Stimulated activated CD4-positive, alpha-beta T cell treated with anti-CD3 and anti-CD28 coated beads, Interleukin-4, amount 100 ng/mL, for 4 hours (primary cell): Measurements from ENCODE around the gene CHPF2.

Experiments
- DNase-seq, 2 experiments: peaks; one replicate each; pipeline ENCODE4 v3.0.0-alpha.2; 2020

CHPF2 gene

DNA sequence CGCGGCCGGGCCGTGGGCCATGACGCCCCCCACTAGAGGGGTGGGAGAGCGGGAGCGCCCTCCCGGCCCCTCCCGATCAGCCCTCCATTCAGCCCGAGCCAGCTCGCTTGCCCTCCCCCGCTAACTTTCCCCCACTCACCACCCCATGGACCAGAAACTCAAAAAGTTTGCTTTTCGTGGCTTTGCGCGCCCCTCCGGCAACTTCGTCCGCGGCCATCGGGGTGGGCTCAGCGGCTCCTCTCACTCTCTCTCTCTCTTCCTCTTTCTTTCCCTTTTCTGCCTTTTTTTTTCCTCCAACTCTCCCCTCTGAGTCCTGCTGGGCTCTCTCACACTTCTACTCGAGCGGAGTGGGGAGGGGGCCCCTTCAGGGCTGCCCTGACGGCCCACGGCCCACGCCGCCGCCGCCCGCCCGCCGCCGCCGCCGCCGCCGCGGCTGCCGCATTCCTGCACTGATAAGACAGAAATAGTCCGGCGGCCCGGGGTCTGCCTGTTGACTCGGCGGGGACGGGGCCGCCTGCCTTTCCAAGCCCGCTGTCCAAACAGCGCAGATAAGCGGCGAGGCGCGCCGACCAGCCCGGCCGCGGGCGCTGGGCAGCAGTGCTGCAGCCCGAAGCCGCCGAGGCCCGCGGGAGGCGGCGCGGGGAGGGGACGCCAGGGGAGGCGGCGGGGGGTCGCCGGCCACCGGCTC lies 16.2 kb downstream of the CHPF2 start, which contains the start of gene SMARCD3:
SMARCD3 (minus strand) TSS at position 349 of the 688 bp plus-strand sequence; CDS start at position 217, 132 bp downstream.
- DNase-seq = peak; percentile 31 to 41

DNA sequence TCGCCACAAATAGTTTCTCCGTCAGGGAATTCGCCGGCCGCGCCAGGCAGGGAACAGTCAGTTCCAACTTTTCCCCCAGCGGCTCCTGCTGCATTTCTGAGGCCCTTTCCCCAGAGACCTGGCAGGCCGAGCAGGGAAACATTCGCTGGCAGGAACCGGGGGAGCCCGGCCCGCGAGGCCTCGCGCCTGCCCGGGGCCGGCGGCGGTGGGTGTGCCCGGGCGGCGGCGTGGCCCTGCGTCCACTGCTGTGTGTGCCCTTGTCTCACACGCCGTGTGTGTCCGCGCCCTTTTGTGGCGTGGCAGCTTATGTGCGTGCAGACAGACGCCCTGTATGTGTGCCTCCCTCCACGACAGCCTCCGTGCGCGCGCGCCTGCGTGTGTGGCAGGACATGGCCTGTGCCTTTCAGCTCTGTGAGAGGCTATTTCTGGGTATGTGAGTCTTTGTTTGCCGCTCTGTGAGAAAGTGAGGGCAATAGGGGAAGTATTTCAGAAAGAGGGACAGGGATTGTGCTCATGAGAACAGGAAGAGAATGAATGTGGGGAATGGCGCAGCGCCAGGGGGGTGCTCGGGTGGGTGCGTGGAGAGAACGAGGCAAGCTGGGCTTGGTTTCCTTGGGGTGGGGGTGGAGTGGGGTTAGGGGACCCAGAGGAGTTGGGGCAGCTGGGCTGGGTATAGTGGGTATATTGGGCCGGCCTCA lies 16.9 kb downstream of the CHPF2 start:
- peak in 1 of 2 experiments; percentile 40 for DNase-seq

DNA sequence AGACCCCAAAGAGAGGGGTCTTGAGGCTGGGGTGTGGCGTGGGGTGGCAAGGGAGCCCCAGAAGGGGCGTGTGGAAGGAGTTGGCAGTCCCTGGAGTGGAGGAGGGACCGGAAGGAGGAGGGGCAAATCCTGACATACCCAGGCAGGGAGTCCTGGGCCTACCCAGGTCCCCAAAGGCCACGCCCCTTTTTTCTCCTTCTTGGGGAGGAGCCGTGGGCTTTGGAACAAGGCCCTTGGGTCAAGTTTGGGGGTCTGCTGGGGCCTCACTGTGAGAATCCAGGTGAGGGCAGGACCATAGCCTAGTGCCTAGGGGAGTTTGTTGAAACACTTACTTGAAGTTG lies 17.4 kb downstream of the CHPF2 start:
- no peak for DNase-seq

DNA sequence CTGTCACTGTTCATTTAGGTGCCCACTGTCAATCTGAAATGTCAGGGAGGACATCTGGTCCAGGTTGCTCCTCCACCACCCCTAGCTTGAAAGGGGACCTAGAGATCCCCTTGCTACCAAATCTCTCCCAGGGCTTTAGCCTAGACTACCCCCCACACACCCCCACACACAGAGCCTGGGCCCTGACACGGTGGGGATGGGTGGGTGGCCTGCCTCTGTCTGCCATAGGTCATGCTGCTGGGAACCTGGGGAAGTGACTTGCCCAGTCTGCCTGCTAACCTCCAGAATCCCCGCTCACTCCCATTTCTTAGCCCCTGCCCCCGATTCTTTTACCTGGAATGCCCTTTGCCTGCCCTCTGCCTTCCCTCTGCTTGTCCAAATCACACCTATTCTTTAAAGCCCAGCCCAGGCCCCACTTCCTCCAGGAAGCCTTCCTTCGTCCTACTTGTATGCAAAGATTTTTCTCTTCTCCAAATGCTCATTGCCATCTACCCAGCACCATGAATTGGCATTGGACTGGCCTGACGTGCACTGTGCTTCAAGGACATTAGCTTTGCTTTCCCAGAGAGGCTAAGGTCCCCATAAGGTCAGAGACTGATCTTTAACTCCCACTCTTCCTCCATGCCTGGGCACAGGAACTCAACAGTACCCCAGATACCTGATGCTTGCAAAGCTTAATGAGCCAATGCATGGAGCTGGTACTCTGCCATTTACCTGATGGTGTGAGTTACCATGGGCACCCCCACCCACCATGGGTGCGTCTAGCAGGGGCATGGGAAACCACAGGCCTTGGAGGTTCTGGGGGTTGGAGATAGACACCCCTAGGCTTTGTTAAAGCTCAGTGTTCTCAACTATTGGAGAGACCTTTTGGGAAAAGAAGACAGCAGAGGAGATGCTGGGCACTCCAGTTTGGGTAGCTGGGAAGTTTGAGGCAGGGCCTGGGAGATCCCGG lies 18.2 kb downstream of the CHPF2 start:
- DNase-seq = no peak

DNA sequence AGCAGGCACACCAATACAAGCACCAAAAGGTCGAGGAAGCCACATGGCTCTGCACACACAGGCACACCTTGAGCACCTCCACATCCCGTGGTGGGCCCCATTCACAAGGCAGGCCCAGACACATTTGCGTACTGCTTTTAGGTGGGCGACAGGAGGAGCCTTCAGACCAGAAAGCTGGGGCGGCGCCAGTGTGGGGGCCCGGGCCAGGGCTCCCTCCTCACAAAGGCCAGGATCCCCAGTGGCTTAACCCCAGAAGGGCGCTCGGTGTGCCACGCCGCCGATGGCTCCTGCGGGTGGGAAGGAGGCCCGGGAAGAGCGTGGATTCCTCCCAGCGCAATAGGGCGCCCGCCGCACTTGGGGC lies 19.0 kb downstream of the CHPF2 start:
- no peak for DNase-seq

DNA sequence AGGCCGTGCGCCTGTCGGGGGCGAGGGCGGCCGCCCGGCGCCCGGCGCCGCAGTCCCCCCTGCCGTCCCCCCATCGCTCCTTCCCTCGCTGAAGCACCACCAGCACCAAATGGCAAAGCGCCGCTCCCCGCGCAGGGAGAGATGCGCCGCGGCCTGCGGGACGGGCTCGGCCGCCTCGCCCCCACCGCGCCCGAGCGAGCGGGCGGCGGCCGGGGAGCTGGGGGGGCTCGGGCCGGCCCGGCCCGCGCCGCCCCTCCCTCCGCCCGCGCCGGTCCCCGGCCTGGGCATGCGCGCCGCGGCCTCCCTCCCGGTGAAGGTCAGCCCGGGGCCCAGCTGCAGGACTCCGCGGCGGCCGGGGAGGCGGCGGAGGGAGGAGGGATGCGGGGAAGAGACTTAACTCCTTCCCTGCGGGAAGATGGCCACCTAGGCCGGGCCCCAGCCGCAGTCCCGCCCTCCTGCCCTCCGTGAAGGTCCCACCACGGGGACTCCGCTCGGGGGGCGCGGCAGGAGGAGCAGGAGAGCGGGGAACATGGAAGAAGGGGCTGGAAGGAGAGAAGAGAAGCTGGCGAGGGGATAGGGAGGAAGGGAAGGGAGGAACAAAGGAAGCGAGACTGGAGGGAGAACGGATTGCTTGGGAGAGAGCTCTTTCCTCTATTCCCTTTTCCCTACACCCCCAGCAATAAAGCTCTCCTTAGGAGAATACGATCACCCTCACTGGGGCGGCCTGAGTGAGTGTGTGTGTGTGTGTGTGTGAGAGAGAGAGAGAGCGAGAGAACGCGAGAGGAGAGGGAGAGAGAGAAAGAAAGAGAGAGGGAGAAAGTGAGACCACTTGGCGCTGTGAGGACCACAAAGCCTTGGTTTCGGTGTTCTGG lies 19.6 kb downstream of the CHPF2 start:
- no peak for DNase-seq

DNA sequence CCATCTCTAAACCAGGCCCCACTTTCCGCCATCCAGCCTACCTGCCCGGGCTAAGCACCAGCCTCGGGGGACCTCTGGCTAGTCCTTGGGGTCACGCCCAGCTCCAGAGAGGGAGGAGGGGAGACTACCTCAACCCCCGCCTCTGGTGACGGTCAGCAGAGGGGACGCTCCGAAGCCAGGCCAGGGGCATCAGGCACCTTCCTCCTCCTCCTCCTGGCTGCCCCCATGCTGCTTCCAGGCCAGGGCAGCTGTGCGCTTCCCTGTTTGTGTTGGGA lies 20.2 kb downstream of the CHPF2 start:
- no peak for DNase-seq

DNA sequence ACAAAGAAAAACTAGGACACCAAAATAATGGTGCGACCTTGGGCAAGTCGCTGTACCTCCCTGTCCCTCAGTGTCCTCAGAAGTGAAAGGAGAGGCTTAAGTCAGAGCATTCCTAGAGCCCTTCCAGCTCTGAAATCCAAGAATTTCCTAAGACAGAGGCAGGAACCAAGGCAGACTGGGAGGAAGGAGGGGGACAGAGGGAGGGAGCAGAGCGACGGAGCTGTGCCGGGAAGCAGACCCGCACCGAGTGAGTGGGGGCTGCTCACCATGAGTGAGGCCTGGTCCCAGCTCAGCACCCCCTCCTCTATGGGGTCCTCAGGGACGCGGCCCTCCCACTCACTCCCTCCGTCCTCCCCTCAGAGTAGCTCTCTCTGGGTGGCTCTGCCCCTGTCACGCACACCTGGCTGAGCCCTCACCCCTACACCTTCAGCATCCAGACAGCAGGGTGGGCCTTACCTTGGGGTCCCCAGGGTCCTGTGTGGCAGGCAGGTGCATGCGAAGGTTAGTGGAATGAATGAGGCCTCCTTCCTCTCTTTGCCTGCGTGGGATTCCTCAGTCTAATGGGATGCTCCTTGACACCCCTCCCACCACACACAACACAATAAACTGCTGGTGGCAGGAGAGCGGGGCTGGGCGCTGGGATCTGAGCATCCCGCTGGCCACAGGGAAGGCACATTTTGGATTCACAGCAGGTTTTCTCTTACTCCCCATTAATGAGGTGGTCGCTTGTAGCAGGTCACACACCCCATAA lies 20.9 kb downstream of the CHPF2 start:
- DNase-seq = no peak

DNA sequence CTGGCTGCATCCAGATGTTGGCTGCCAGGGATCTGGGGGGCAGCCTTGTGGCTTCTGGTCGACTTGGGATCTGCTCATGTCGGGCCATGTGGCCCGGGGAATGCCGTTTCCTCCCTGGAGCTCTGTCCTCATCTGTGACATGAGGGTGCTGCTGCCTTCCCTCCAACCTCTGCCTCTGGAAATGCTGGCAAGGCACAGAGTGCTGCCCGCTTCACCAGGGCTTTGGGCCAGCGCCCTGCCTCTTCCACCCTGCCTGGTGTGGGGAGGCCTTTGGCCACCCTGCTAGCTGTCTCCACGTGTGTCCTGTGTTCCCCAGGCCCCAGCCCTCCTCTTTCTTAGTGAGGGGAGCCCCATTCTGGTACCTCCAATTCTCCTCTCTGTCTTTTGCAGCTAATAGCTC lies 22.0 kb downstream of the CHPF2 start:
- DNase-seq = no peak

DNA sequence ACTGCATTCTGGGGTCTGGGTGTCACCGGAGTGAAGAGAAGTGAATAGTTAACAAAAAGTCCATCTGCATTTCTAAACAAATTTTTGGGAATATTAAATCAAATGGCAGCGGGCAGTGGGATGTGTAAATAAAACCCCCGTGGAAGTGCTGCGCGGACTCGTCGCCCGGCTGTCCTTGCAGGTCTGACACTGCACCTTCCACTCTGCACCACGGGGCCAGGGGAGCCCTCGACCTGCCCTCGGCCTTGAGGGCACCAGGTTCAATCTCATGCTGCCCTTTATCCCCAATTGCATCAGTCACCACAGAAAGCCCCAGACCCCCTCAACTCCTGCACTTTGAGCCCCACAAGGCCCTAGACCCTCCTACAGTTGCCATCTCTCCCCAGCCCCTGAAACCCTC lies 22.6 kb downstream of the CHPF2 start:
- DNase-seq = no peak

DNA sequence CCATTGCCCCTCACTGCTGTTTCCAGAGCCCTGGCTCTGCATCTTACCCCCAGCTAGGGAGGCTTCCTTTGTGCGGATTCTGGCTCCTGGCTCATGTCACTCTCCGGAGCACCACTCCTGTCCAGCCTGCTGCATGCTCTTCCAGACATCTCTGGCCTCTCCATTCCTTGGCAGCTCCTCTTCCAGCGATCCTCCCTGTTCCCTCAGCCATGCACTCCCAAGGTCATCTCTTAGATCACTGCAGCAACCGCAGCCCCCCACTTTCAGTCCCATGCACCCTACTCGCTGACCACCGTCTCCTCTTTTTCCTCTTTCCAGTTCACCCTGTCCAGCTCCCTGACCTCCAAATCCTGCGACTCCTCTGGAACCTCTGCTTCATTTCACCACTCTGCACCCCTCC lies 23.1 kb downstream of the CHPF2 start:
- DNase-seq = no peak

DNA sequence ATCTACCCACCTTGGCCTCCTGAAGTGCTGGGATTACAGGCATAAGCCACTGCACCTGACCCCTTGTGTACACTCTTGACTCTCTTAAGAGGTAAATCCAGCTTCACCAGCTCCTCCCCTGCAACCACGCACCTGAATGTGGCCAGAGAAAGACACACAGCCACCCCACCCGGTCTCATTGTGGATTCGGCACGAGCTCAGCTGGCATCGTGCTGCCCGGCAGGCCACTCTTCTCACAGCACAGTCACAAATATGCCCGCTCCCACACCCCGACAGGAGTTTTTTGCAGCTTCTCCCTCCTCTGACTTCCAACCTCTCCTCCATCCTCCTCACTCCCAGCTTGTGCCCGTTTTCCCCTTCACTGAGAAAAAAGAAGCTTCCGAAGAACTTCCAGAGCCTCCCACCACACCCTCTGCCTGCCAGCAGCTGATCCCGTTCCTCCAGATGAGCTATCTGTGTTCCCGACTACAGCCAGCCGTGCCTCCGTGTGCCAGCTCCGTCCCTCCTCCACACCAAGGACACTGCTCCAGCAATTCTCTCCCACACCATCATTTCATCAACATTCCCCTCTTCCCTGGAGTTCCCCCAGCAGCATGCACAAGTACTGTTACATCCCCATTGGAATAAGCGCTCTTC lies 24.2 kb downstream of the CHPF2 start:
- no peak for DNase-seq

DNA sequence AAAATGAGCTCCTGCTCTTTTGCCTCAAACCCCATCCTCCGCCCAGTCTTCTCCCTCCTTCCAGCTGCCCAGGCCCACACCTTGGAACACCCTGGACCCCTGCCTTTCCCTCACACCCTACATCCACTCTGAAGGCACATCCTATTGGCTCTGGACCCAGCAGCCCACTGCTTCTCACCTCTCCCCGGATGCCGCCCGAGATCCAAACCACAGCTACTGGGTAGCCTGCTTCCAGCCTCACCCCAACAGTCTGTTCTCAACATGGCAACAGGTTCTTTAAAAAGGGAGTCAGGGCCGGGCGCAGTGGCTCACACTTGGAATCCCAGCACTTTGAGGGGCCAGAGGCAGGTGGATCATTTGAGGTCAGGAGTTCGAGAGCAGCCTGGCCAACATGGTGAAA lies 25.7 kb downstream of the CHPF2 start:
- no peak for DNase-seq

DNA sequence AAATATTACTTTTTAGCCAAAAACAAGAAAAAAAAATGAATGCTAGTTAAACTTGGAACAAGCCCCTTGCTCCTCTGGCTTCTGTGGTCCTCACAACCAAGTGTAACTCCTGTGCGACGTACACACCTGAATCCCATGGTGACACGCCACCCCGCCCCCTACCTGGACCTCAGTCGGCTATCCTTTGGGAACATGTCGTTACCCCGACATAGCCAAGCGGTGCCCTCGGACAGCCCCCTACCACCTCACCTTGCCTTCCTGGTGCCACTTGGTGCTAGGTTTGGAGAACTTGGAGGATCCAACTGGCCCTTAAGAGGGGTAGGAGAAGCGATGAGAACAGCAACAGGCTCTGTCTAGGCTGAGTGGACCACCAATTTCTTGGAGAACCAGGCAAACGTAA lies 28.2 kb downstream of the CHPF2 start:
- no peak for DNase-seq

DNA sequence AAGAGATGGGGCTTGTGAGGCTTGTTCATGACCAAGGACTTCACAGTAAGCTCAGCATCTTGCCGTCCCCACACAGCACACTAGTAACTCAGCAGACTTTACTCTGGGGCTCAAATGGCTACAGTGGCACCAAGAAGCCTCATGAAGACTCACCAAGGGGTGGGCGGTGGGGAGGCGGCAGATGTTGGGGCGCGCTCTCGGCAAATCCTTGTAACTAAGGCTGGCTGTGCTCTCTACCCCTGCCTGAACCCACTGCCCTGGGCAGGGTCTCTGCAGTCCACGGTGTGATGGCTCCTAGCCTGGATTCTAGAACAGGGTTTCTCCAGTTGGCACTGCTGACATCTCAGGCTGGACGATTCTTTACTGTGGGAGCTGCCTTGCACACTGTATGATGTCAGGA lies 28.6 kb downstream of the CHPF2 start:
- no peak for DNase-seq

DNA sequence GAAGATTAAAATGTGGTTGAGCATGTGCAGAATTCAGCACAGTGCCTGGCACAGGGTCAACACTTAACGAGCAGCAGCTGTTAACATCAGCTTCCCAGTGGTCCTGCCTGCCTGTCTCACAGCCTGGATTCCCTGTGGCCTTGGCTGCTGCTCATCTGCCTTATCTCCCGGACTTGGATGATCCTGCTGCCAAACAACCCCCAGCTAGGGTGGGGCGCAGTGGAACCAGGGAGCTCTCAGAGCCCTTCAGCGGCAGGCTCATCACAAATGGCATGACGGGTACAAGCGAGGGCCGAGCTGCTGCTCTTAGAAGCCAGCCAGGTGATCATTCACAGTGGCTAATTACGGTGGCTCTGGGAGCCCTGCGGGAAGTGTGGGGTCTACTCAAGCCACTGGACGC lies 29.2 kb downstream of the CHPF2 start:
- DNase-seq = no peak

DNA sequence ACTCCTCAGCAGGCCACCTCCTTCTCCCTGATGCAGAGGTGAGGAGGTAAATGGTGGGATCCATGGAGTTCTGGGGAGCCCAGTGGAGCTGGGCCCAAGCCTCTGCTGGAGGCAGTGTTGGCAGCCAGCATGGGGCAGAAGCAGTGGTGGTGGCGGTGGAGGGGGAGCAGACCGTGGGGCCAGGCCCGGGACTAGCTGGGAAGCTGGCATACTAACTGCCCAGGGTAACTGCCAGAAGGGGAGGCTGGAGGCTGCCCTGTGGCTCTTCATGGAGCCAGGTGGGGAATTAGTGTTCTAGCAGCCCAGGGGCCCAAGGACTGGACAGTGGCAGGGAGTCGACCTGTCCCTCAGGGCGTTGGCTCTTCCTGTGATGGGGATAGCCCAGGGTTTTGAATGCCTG lies 32.3 kb downstream of the CHPF2 start:
- DNase-seq = no peak

DNA sequence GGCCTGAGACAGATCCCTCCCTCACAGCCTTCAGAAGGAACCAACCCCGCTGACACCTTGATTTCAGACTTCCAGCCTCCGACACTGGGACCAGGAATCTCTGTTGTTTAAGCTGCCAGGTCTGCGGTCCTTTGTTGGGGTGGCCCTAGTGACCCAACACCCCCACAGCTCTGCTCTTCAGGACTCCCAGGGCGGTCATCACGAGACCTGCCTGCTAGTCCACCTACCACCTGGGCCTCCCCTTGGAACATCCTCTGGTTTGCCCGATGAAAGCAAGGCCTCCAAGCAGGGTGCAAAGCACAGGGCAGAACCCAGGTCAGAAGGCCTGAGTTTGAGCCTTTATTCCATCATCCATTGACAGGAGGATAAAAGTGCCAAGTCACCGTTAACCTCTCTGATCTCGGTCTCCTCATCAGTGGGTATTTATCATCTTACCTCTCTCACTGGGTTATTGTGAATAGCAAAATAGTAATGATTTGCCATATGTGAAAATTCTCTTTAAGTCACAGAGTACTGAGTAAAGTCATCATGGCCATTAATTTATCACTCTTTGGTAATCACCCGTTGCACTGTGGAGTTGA lies 33.2 kb downstream of the CHPF2 start:
- DNase-seq = no peak

DNA sequence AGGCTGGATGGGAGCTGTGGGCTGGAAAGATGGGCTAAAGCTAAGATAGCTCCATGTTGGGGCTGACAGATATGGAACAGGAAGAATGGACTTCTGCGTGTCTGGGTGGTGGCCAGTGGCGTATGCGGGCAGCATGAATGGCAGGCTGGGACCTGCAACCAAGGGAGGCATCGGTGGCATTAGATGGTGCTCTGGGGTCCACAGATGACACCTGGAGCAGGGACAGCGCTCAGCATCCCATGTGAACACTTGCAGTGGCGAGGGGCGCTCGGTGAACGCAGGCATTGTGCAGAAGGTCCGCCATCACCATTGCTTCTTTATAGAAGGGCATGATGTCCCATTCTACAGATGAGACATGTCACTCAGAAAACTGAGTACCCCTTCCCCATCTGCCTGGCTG lies 37.2 kb downstream of the CHPF2 start:
- no peak for DNase-seq

DNA sequence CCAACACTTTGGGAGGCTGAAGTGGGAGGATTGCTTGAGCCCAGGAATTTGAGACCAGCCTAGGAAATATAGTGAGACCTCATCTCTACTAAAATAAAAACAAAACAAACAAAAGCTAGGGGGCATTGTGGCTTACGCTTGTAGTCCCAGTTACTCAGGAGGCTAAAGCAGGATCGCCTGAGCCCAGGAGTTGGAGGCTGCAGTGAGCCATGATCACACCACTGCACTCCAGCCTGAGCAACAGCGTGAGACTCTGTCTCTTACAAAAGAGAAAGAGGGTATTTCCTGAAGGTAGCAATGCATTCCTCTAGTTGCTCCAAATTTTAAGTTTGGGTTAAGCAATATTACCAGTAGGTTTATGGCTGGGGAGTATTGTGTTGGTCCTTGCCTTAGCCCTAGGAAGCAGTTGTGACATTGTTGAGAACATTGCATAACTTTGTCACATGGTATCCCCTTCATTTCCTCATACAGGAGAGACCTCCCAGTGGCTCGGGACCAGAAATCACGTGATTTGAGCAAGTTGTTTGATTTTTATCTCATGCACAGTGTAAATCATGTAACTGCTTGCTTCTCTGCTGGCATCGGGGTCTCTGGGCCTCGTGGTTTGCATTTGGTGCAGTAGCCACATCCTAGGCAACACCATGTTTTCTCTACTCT lies 39.5 kb downstream of the CHPF2 start:
- DNase-seq = no peak

DNA sequence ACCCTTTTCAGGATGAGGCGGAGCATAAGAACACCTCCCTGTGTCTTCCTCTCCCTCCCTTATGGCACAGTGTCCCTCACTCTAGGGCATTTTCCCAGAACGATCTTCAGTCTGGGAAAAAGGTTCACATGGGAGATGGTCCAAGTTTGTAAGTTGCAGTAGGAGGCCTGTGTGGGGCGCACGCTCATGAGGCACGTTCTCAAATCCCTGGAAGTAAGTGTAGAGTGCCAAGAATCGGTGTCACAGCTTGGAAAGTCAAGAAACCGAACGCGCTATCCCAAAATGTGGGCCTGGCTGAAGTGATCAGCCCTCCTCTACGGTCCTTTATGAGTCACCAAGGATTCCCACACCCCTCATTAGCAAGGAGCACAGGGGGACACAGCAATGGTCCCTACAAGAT lies 40.1 kb downstream of the CHPF2 start:
- no peak for DNase-seq
